Parathyroid adenoma (tissue), 2 donors: Measurements from ENCODE around the gene CCDC117.

Experiments
- H2AFZ ChIP-seq: fragments of 300-600 bp; sonication (generic); one replicate; pipeline ENCODE4 v1.7.0; 2017; ENCODE audit warnings: antibody characterized with exemption, mild to moderate bottlenecking
- H3K27ac ChIP-seq: fragments of 300-600 bp; sonication (generic); one replicate; pipeline ENCODE4 v1.7.0; 2017
- H3K27me3 ChIP-seq: fragments of 300-600 bp; sonication (generic); one replicate; pipeline ENCODE4 v1.7.0; 2017; ENCODE audit warnings: low read length; ENCODE audit not compliant: control insufficient read depth, insufficient read depth
- H3K36me3 ChIP-seq: fragments of 300-600 bp; sonication (generic); one replicate; pipeline ENCODE4 v1.7.0; 2017; ENCODE audit warnings: low read length; ENCODE audit not compliant: control insufficient read depth, insufficient read depth
- H3K4me1 ChIP-seq: fragments of 300-600 bp; sonication (generic); one replicate; pipeline ENCODE4 v1.7.0; 2017; ENCODE audit warnings: control low read depth
- H3K4me2 ChIP-seq: fragments of 300-600 bp; sonication (generic); one replicate; pipeline ENCODE4 v1.7.0; 2017; ENCODE audit warnings: low read length
- H3K4me3 ChIP-seq: fragments of 300-600 bp; sonication (generic); one replicate; pipeline ENCODE4 v1.7.0; 2017; ENCODE audit warnings: low read depth, low read length
- H3K79me2 ChIP-seq: fragments of 300-600 bp; sonication (generic); one replicate; pipeline ENCODE4 v1.7.0; 2017; ENCODE audit warnings: control low read depth
- H3K9ac ChIP-seq: fragments of 300-600 bp; sonication (generic); one replicate; pipeline ENCODE4 v1.7.0; 2017; ENCODE audit warnings: mild to moderate bottlenecking
- H3K9me3 ChIP-seq: fragments of 300-600 bp; sonication (generic); one replicate; pipeline ENCODE4 v1.7.0; 2017; ENCODE audit warnings: low read length; ENCODE audit not compliant: control insufficient read depth
- TF ChIP-seq, protein P1 (sequence below): fragments of 300-600 bp; sonication (generic); IDR thresholded peaks from one replicate; pipeline ENCODE4 v1.7.0; 2017; ENCODE audit warnings: antibody characterized with exemption, mild to moderate bottlenecking
- donor health status: primary hyperparathyroidism.

CCDC117 gene

DNA sequence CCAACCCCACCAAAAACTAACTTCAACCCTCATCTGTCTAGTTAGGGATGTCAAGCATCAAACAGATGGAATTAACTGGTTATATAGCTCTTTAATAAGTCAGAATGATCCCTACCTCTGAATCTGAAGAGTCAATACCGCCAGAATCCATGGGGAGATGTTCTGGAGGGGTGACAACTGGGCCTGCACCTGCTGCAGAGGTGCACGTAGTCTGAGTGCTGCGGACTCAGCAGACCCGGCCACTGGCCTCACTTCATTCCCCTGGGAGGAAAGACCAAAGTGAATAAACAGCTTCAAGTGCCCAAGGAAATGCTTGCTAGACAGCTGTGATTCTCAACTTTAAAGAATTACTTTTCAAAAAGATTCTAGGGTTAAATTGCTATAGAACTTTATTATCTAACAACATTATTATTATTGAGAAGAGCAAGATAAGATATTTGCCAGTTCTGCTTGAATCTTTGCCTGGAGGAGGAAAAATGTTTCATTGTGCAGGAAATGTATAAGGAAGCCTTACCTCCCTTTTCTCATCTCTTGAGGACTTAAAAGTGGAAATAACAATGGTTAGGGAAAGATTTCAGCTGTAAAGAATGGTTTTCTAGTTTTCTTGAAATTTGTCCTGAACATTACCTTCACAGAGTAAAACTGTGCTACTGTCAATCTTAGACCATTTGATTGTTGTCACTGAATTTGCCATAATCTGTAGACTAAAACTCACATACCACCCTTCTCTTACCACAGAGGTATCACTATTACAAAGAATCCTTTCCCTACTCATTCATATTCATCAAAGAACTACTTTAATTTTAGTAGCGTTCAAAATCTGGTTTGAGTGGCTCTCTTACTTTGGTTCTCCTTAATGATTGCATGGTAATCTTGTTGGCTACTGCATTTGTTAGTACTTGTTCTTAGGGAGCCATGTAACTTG, 23.7 kb downstream of the CCDC117 start:
- Histone ChIP-seq H3K4me2 (no peak overlapping the region), H3K27ac (peak overlapping the region; percentile 9), H3K4me3 (no peak overlapping the region), H3K79me2 (peaks cover 17% of the 10 kb centered on the region), H3K4me1 (peaks cover 13% of the 10 kb centered on the region), H3K9me3 (no peaks in the 10 kb centered on the region), H3K9ac (no peak overlapping the region), H3K36me3 (no peaks in the 10 kb centered on the region), H2AFZ (no peak overlapping the region), H3K27me3 (no peaks in the 10 kb centered on the region)
- TF ChIP-seq, protein P1, sequence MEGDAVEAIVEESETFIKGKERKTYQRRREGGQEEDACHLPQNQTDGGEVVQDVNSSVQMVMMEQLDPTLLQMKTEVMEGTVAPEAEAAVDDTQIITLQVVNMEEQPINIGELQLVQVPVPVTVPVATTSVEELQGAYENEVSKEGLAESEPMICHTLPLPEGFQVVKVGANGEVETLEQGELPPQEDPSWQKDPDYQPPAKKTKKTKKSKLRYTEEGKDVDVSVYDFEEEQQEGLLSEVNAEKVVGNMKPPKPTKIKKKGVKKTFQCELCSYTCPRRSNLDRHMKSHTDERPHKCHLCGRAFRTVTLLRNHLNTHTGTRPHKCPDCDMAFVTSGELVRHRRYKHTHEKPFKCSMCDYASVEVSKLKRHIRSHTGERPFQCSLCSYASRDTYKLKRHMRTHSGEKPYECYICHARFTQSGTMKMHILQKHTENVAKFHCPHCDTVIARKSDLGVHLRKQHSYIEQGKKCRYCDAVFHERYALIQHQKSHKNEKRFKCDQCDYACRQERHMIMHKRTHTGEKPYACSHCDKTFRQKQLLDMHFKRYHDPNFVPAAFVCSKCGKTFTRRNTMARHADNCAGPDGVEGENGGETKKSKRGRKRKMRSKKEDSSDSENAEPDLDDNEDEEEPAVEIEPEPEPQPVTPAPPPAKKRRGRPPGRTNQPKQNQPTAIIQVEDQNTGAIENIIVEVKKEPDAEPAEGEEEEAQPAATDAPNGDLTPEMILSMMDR, result no peak

DNA sequence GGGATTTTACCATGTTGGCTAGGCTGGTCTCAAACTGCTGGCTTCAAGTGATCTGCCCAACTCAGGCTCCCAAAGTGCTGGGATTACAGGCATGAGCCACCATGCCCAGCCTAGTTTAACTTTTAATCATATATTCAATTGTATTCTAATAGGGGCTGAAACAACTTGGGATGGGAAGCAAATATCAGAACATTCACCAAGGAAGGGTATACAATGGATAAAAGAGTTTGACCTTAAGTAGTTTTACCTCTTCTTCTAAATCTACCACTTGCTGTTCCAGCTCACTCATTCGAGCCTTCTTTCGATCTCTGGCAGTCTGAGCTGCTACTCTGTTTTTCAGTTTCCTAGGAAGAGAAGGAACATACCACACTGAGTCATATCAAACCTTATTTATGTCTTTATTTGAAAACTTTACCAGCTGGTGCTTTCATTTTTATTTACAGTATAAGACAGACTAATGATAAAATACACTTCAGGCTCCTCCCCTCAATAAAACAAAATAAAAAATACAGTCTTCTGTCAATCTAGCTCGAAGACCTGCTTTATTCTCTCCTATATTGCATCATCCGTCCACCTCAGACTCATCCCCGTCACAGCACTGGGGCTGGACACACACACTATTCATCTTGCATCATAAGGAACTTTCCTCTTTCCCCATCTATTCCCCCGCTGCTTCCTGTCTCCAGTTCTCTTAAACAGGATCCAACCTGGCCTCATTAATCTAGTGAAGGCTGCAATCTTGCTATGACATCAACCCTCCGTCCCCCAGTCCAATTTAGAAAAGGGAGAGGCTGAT, 26.5 kb downstream of the CCDC117 start:
- H3K27me3 ChIP-seq, result no peaks in the 10 kb centered on the region
- H2AFZ ChIP-seq, result no peak overlapping the region
- H3K79me2 ChIP-seq, result peaks cover 17% of the 10 kb centered on the region
- peak overlapping the region; percentile 78 for H3K4me2 ChIP-seq
- TF ChIP-seq, protein P1, result no peak
- peaks cover 17% of the 10 kb centered on the region for H3K4me1 ChIP-seq
- peak overlapping the region; percentile 99 for H3K9ac ChIP-seq
- H3K9me3 ChIP-seq, result no peaks in the 10 kb centered on the region
- H3K27ac ChIP-seq, result peak overlapping the region; percentile 99
- peak overlapping the region; percentile 94 for H3K4me3 ChIP-seq
- H3K36me3 ChIP-seq, result no peaks in the 10 kb centered on the region

DNA sequence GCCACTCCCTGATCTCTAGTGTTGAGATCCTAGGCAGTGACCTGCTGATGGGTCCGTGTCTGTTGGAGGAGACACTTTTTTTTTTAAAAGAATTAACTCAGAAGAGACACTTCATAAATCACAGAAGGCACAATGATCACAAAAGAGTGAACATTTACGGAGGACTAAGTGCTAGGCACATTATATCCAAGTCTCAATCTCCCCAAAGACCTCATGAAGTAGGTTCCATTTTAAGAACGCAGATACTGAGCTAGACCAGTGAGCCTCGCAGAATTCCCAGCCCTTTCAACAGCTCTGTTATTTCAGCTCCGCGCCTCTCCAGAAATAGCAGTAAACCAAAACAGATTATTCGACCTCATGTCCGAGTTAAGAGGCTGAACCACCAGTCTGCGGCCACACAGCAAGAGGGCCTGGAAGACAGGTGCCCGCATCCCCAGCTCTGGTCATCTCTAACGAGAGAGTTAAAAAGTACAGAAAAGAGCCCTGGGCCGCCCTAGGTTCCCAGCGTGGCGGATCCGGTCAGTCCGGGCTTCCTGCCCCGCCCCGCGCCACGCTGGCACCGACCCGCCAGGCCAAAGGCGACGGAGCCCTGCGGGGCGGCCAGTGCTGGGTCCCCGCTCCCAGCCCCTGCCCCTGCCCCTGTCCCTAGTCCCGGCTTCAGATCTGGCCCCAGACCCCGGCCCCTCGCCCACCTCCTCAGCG, 27.3 kb downstream of the CCDC117 start:
- Histone ChIP-seq H3K36me3 (no peaks in the 10 kb centered on the region), H2AFZ (peak overlapping the region; percentile 89), H3K4me1 (peaks cover 17% of the 10 kb centered on the region), H3K27ac (peak overlapping the region; percentile 99), H3K9ac (peak overlapping the region; percentile 99), H3K27me3 (no peaks in the 10 kb centered on the region), H3K79me2 (peaks cover 17% of the 10 kb centered on the region), H3K4me3 (peak overlapping the region; percentile 94), H3K4me2 (peak overlapping the region; percentile 78), H3K9me3 (no peaks in the 10 kb centered on the region)
- TF ChIP-seq, protein P1, result no peak

DNA sequence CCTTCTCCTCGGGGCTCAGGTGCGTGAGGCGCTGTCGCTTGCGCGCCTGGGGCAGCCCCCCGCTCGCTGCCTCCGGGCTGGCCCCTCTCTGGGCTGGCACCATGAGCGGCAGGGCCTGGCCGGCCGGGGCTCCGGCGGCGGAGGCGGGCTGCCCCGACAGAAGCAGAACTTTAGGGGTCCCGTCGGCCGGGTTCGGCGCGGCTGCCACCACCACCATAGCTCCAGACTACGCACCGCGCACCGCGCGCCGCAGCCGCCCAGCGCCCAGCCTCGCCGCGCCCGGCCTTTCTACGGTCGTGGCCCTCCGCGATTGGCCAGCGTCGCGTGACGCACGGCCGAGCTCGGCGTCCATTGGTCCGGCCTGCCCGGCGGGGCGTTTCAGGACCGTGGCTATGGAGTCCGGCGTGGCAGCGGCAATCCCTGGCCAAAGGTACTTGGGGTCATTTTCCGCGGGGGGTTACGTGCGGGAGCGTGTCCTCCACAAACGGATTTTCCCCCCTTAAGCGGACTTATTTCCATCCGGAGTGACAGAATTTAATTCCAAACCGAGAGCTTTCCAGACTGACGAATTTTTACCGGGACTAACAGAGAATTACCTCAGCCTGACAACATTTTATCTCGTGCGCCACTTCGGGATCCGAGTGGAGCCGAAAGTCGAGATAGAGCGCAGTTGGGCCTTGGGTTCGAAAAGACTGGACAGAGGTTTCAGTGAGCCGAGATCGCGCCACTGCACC, 28.0 kb downstream of the CCDC117 start, which contains the start of gene XBP1:
XBP1 (minus strand) TSS at position 262 of the 734 bp plus-strand sequence.
- Histone ChIP-seq H3K27ac (peak within 1 kb of the TSS; percentile 99), H3K27me3 (no peaks in the 10 kb centered on the region), H3K4me1 (peaks cover 13% of the 10 kb centered on the region), H3K9ac (peak within 1 kb of the TSS; percentile 99), H3K9me3 (no peaks in the 10 kb centered on the region), H3K79me2 (peaks cover 17% of the 10 kb centered on the region), H2AFZ (peak within 1 kb of the TSS; percentile 89), H3K36me3 (no peaks in the 10 kb centered on the region), H3K4me2 (peak within 1 kb of the TSS; percentile 78), H3K4me3 (peak within 1 kb of the TSS; percentile 94)
- TF ChIP-seq, protein P1, result no peak
